Hematopoietic multipotent progenitor cell (in vitro differentiated cells): Measurements from ENCODE around the gene ITPR1. TPM values are rescaled to one million over a fixed set of nuclear protein-coding genes. Genes with fewer than 3 reads are reported as not detected.
"Not testable (repeated sequence)": the region's sequence is repeated elsewhere in the genome, so short reads cannot be mapped to it uniquely, and the experiment has no call there.

Source experiments
- DNase-seq, 3 donors: peaks; one replicate each; pipeline ENCODE4 v3.0.0-alpha.2; 2011 to 2015; ENCODE audit warnings: low read depth in 2 of 3, low spot score in 2 of 3
- total RNA-seq: library from RNA; depleted of rRNA; stranded (reverse); fragments of >200 nt; gene quantifications from one replicate; pipeline ENCODE4 v1.2.3, GENCODE V29; 2012

The ITPR1 gene
- total RNA-seq = 166 TPM

DNA sequence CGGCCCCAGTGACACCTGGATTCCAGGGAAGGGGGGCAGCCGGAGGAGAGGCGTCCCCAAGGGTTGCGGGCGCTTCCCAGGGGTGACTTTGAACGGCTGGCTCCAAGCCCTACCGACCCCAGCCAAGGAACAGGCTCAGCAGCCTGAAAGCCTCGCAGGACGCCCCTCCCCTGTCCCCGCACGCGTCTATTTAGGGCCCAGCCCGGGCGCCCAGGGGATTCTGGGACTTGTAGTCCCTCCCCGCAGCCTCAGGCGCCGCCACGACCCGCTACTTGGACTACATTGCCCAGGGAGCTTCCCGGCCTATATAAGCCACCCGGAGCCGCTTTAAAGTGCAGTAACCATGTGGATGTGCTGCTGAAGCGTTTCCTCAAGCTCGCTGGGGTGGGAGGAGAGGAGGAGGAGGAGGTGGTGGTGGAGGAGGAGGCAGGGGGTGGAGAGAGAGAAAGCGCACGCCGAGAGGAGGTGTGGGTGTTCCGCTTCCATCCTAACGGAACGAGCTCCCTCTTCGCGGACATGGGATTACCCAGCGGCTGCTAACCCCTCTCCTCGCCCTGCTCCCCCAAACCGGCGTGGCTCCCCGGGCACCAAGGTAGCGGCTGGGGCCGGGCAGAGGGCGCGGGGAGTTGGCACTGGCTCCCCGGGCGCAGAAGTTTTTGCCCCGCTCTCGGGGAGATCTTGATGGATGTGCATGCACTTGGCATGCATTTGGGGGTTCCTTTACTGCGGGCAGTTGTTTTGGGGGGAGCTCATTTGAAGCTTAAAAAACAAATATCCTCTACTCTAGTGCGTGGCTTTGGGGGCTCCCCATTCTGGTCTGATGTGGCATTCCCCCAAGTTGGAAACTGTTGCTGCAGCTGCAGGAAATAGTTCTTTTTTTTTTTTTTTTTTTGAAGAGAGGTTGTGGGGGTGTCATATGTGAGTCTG is at the start of gene ITPR1:
ITPR1 (plus strand) TSS at position 335 of the 927 bp plus-strand sequence. CDS start 23,144 bp downstream, outside the sequence.
- peak; percentile 99 to 100 (median 99) for DNase-seq

DNA sequence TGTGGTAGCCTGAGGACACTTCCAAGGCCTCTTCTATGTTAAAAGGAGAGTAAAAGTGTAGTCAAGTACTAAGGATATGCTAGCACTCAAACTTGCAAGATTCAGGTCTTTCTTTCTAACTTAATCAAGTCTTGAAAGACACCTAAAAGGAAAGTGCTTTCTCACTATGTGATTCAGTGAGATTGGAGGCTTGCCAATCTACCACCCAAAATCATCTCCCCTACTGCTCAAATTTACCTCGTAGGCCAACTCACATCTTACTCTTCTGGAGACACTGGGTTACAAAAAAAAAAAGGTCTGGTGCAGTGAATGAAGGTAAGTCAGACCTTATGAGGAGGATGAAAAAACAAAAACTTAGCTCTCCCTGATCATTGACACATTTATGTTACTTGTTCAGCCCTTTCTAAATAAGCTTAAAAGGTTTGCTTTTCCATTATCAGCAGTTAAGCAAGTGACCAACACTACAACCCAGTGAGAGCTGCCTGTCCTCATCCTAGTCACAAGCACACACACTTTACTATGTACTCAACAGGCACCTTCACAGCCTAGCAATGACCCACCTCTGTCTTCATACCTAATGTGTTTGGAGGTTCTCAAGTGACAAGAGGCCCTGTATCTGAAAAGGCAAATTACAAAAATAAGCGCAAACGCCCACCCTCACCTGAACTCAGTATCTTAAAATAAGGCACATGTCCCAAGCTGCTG is 45.7 kb upstream of the ITPR1 start:
- DNase-seq = no peak

DNA sequence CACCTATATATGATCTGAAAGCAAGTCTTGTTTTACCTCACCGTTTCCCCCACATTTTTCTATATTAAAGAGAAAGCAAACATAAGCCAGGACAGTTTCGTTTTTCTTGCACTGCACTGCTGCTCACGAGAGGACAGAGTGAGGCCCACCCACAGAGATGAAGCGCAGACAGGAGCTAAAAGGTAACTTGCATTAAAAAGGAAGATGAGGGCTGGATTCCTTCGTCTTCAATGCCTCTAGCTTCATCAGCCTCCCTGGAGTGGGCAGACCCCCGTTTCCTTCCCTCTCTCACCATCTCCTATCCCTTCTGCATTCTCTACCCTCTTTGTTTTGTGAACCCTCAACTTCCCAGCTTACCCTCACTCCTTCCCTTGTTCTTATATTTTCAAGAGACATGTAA is 45.0 kb upstream of the ITPR1 start:
- no peak for DNase-seq

DNA sequence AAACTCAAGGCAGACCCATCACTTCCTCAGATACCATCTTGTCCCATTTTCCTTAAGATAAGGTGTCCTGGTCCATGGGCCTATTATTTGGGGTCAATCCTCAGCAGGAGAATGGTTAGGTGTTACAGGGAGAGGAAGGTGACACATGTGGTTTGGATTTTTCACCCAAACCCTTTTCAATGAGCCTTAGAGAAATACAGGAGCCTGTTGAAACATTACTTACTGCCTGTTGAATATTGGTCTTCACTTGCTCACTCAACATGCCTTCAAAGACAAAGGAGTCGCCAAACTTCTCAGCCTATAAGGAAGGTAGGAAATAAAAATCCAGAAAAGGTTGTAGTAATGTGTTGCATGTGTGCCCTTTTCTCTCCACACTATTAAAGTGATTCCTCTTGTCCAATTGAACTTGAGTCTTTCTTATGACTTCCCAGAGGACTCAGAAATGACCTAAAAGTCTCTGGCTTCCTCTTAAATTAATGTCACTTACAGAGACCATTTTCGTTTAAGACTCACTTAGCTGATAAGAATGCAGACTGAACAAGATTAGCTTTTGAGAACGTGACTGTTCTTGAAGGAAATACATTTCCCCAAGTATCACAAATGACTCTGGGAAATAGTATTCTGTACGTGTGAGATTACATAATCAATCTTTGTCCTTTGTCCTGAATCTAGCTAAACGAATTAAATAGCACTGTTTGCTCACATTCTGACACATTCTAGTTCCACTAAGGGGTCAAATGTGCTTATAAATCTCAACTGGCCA is 43.9 kb upstream of the ITPR1 start:
- DNase-seq = no peak

DNA sequence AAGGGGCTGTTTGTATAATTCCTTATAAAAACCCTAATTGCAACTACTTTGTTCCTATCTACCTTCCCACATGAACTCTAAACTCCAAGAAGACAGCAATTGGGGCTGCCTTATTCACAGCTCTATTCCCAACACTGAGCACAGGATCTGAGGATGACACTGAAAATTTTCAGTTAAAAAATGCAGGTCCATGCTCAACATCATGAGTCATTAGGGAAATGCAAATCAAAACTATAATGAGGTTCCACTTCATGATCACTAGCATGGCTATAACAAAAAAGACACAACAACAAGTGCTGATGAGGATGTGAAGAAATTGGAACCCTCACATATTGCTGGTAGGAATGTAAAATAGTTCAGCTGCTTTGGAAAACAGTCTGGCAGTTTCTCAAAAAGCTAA is 39.0 kb upstream of the ITPR1 start:
- DNase-seq = no peak

DNA sequence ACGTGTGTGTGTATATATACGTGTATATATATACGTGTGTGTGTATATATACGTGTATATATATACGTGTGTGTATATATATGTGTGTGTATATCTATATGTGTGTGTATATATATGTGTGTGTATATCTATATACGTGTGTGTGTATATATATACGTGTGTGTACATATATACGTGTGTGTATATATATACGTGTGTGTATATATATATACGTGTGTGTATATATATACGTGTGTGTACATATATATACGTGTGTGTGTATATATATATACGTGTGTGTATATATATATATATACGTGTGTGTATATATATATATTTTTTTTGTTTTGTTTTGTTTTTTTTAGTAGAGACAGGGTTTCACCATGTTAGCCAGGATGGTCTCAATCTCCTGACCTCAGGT is 36.4 kb upstream of the ITPR1 start:
- not testable (repeated sequence) for DNase-seq

DNA sequence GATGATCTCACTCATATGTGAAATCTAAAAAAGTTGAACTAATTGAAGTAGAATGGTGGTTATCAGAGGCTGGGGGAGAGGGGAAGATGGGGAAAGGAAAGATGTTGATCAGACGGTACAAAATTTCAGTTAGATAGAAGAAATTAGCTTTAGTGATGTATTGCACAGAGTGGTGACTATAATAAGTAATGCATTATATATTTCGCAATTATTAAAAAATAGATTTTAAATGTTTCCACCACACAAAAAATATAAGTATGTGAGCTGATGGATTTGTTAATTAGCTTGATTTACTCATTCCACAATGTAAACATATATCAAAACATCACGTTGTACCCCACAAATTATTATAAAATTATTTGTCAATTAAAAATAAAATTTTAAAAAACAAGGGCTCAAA is 34.2 kb upstream of the ITPR1 start:
- no peak for DNase-seq

DNA sequence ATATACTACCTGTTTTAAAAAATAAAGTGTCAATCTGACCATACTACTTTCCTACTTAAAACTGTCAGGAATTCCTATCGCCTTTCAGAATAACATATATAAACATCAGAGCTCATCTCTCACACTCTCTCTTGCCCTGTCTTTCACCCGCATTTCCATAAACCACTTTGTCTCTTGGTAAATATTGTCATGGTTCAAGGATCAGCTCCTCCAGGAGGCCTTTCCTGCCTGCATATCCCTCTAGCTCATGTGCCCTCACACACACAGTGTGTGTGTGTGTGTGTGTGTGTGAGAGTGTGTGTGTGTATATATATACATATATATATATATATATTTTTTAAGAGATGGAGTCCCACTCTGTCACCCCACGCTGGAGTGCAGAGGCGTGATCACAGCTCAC is 32.8 kb upstream of the ITPR1 start:
- no peak for DNase-seq

DNA sequence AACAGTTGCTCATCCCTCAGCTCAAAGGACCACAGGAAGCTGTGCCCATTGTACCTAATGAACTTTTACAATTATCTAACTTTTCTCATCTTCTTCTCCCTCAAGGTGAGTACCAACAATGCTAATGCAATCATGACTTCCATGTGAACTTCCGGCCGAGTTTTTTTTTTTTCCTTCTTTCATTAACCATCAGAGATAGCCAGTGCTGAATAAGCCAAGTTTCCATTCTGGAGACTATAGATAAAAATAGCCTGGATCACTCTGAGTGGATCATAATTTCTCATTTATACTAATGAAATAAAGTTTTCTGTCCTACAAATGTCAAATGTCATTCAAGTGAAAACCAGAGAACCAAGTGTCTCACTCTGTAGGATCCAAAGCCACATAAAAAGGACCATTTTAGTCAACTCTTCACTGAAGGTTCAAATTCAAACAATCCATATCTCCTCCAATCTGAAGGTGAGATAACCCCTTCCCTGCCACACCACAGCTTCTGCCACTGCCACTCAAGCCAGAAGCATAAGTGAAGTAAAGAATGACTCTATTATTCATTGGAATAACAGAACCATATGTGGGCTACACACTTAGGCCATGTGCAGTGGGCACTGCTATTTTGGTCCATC is 31.6 kb upstream of the ITPR1 start:
- no peak for DNase-seq

DNA sequence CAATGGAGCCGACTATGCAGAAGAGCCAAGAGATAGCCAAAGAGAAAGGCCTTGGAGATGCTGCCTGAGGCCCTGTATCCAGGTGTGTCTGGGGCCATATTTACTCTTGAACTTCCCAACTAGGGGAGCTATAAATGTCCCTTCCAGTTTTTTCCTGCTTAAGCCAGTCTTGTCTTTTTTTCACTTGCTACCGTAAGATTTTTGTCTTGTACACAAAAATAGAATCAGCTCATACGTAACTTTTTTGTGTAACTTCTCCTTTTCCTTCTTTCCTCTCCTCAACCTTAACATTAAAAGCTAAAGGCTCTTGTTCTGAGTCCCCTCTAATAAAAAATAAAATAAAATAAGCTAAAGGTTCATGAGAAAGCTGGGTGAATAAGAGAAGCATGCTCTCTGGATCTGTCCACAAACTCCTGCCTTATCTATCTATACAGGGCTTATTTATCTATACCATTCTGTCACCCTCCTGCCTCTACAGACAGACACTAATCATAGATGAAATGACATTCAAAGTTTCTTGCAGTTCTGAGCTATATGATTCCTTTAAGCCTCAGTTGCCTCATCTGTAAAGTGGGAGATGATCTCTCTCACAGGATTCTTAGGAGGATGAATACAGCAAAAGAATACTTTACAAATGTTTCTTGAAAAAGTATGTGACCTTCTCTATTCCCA is 30.6 kb upstream of the ITPR1 start:
- DNase-seq = no peak

DNA sequence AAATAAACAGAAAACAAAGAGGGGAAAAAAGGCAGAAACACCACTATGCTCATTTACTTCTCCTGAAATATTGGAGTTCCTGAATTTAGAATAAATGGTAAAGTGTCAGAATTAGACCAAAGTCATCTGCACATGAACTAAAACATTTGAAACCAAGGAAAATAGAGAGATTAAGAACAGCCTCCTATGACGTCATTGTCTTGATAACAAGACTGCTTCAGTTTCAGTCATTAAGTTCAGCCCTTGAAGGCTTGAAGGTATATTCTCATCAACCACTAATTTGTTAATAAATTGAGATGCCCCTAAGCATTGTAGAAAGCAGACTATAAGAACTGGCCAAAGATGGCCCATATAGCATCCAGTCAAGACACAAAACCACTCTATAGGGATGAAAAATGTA is 28.6 kb upstream of the ITPR1 start:
- DNase-seq = no peak

DNA sequence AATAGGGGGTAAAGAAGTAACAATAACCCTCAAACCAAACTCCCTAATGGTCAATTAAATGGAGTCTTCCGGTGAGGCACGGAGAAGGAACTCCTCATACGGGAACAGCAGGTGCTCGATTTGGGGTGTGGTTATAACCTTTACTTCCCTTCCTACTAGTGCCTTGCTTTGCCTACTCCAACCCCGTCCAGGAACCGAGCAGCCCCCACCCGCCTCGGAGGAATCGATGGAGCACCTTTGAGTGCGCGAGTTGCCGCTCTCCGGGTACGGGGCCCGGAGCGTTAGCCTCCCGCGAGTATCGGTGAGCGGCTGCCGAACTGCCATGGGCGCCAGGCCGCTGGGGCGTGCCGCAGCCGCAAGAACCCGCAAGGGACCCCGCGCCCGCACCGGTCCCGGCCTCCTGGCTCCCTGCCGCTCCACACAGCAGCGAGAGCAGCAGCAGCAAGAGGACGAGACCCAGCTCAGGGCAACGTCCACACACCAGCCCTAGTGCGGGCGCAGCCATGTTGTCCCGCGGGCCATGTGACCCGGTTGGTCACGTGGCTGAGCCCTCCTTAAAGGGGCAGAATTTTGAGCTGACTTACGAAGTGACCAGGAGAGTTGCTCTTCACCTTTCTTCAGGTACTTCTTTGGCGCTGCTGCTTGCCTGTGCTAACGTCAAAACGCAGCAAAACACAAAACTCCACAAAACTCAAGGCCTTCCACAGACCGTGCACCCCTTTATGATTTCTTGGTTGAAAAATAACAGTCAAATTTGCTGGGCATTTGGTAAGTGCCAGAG is 26.2 kb upstream of the ITPR1 start, which contains the start of gene SUMF1:
SUMF1 (minus strand) TSS at position 529 of the 781 bp plus-strand sequence; CDS start at position 505, 24 bp downstream.
- peak; percentile 49 to 71 (median 67) for DNase-seq

DNA sequence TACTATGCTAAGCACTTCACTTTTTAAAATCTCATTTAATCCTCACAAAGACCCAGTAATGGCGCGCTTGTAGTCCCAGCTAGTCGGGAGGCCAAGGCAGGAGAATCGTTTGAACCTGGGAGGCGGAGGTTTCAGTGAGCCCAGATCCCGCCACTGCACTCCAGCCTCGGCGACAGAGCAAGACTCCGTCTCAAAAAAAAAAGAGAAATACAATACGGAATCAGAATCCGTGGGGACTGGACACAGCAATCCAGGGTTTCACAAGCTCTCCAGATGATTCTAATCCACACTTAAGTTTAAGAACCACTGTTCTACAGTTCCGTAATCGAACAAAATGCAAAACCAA is 25.7 kb upstream of the ITPR1 start:
- no peak for DNase-seq

DNA sequence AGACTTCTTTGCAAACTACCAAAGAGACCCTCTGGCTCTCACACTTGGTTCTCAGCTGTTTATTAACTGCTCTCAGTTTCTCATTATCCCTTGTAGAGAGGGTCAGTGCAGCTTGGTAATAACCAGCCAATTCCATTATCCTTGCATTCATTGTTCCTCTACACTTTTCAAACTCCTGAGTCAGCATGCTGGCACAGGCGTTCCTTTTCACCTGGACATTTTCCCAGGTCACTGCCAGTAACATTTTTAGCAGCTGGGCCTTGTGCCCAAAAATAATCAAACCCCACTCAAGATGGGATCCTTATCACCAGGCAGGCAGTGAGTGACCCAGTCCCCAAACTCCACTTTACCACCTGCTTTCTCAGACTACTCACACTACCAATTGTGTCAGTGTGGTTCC is 21.2 kb upstream of the ITPR1 start:
- no peak for DNase-seq

DNA sequence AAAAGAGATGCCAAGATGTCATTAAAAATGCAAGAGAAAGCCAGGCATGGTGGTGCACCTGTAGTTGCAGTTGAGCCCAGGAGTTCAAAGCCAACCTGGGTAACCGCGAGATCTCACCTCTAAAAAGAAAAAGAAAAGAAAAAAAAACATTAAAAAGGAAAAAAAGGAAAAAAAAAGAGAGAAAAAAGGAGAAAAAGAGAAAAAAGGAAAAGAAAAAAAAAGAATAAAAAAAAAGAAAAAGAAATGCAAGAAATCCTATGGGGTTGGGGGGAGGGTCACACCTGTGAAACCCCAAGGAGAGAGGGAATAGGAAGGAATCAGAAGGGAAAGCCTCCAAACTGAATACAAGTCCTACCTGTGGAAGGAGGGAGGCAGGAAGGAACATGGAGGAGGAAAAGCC is 20.8 kb upstream of the ITPR1 start:
- DNase-seq = no peak

DNA sequence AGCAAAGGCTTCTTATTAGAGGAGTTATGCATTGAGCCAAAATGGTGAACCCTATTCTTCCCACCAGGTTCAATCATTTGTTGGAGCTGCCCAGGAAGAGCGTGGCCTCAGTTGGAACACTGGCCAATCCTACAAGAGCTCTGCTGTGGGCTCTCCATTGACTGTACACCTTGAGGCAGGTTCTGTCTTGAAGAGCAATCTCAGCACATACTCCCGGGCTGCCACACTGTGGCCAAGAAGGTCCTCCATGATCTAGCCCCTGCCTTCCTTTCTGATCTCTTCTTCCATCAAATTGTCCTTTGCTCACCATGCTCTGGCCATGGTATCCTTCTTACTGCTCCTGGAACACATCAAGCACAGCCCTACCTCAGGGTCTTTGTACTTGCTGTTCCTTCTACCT is 20.4 kb upstream of the ITPR1 start:
- DNase-seq = no peak

DNA sequence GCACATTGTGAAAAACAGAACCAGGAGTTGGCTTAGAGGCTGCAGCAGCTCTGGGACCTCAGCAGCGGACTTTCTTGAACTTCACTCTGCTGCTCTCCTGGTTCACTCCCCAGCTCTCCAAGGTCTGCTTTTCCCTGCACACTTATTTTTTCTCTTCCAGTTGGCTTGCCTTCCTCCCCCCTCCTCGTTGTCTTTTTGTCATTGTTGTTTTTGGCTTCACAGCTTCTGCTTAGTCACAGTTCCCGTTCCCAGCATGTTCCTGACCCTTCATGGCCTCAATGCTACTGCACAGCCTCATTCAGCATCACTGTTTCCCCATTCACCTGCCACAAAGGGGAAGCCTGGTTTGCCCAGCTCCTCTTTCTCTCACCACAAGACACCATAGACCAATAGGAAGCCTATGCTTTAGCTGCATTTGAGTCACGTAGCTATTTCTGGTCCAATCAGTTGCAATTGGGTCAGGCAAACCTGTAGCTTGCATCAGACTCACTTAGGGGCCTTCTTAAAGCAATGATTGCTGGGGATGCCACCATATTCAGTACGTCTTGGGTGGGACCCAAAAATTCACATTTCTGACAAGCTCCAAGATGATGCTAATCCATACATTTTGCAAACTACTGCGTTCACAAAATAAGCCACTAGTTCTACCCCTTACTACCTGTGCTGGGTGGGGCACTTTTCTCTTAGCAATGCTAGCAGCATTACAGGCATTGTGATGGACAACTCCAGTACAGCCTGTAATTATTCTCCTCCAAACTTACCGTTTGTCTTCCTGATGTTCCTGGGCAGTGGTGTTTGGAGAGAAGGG is 18.3 kb upstream of the ITPR1 start:
- DNase-seq = peak in 2 of 3 donors; percentile 72 to 91

DNA sequence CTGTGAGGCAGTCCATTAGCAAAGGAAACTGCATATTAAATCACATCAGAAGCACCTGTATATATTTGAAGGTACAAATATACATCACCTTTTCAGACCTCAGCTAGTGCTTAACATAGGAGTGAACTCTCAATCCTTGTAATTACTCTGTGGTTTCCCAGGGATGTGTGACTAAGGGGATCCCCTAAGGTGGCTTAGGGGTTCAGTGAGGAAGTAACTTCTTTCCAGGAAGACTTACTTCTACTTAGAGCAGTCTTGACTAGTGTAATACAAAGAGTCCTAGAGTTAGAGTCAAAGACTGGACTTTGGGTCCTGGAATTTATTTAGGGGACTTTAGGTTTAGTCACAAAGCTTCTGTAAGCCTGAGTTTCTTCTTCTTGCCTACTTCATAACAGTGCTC is 17.3 kb upstream of the ITPR1 start:
- DNase-seq = no peak

DNA sequence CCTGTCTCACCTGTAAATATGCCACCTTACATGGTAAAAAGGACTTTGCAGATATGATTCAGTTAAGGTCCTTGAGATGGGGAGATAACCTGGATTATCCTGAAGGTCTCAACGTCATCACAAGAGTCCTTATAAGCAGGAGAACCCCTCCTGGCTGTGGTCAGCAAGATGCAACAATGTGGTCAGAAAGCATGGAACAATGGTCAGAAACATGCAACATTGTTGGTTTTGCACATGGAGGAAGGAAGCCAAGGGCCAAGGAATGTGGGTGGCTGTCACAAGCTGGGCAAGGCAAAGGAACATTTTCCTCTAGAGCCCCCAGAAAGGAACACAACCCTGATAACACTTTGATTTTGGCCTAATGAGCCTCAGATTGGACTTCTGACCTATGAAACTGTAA is 16.7 kb upstream of the ITPR1 start:
- no peak for DNase-seq
